GM21529 (cell line): ENCODE measurements around the gene SCMH1.
"Not testable (repeated sequence)": the region's sequence is repeated elsewhere in the genome, so short reads cannot be mapped to it uniquely, and the experiment has no call there.

Source experiments
- ATAC-seq: cut with Tn5 transposase; IDR thresholded peaks from one replicate; pipeline ENCODE4 v1.9.1; 2021; ENCODE audit not compliant: unreplicated experiment

The SCMH1 gene

DNA sequence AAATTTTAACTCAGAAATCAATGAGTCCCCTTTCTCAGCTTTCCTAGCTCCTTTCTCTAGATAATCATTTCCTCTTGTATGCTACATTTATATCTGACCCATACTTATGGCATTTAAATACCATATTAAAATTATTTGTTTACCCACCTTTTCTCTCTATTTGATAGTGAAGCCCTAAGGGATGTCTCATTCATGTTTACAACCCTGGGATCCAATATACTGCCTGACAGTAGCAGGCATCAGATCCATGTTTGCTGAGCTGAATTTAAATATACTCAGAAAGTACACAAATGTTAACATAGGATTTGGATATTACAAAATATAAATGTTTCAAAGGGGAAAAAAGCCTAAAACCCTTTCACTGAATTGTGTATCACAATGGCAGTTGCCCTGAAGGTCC, 26.5 kb downstream of the SCMH1 start:
- no peak for ATAC-seq

- no peak for ATAC-seq
Observed at GRCh38 chr1:41213341-41213740, 28.8 kb downstream of the SCMH1 start.

DNA sequence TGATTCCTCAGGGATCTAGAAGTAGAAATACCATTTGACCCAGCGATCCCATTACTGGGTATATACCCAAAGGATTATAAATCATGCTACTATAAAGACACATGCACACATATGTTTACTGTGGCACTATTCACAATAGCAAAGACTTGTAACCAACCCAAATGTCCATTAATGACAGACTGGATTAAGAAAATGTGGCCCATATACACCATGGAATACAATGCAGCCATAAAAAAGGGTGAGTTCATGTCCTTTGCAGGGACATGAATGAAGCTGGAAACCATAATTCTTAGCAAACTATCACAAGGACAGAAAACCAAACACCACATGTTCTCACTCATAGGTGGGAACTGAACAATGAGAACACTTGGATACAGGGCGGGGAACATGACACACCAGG, 30.5 kb downstream of the SCMH1 start:
- not testable (repeated sequence) for ATAC-seq

- ATAC-seq = not testable (repeated sequence)
Observed at GRCh38 chr1:41207053-41207452, 35.1 kb downstream of the SCMH1 start.

DNA sequence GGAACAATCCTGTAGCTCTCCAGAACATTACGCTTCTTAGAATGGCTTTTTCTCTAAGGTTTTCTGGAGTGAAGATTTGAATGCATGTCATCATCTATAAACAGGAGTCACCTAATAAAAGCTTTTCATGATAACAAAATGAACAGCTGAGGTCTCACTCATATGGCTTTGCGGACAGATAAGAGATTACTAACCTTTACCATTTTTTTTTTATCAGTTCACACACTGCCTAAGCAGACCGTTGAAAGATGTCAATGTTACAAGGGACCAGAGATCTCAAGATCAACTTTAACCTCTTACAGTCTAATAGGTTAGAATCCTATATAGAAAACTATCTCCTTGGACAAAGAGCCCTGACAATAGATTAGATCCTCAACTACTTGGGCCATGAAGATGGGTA, 41.4 kb downstream of the SCMH1 start:
- no peak for ATAC-seq

- ATAC-seq = no peak
Observed at GRCh38 chr1:41199375-41199774, 42.7 kb downstream of the SCMH1 start.

DNA sequence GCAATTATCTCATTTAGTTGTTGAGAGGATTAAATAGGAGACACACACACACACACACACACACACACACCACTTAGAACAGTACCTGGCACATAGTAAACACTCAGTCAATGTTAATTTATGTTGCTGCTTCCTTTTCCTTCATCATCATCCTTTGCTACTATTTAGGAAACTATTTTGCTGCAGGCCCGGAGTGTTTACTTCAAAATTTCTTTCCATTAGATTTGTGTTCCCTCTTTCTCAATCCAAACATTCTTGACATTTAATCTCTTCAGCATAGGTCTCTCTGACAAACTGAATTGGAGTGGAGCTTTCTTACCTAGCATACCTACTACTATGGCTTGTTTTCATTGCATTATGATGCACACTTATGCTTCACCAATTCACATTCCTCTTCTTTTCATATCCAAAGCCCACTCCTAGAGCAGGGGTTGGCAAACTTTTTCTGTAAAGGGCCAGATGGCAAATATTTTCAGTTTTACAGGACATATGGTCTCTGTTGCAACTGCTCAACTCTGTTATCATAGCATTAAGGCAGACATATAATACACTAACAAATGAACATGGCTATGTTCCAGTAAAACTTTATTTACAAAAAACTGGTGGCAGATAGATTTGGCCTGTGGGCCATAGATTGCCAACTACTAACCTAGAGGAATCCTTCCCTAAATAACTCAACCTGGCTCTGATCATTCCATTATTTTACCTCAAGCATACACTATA, 49.5 kb downstream of the SCMH1 start:
- no peak for ATAC-seq

GRCh38 chr1:41184446-41184845, 57.7 kb downstream of the SCMH1 start:
- ATAC-seq = no peak

- not testable (repeated sequence) for ATAC-seq
Observed at GRCh38 chr1:41178230-41178629, 63.9 kb downstream of the SCMH1 start.

DNA sequence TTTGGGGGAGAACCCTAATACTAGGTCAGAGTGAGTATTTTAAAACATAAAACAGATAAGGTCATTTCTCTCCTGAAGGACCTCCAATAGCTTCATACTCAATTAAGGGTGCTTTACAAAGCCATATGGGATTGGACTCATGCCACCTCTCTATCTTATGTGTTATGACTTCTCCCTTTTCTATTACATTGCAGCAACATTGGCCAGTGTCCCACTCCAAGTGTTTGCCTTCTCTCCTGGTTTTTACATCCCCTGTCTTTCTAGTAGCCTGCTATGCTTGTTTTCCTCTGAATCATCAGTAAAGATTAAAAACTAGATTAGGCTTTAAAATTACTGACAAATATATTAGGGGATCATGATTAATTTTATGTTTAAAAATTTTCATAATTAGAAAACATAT, 66.6 kb downstream of the SCMH1 start:
- ATAC-seq = no peak

- no peak for ATAC-seq
Observed at GRCh38 chr1:41174170-41174569, 67.9 kb downstream of the SCMH1 start.

DNA sequence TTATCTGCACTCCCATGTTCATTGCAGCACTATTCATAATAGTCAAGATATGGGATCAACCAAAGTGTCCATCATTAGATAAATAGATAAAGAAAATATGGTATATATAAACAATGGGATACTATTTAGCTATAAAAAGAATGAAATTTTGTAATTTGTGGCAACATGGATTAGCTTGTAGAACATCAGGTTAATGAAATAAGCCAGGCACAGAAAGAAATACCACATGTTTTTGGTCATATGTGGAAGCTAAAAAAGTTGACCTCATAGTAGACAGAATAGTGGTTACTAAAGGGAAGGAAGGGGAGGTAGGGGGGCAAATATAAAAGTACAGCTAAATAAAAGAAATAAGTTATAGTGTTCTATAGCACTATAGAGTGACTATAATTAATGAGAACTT, 68.5 kb downstream of the SCMH1 start:
- no peak for ATAC-seq

DNA sequence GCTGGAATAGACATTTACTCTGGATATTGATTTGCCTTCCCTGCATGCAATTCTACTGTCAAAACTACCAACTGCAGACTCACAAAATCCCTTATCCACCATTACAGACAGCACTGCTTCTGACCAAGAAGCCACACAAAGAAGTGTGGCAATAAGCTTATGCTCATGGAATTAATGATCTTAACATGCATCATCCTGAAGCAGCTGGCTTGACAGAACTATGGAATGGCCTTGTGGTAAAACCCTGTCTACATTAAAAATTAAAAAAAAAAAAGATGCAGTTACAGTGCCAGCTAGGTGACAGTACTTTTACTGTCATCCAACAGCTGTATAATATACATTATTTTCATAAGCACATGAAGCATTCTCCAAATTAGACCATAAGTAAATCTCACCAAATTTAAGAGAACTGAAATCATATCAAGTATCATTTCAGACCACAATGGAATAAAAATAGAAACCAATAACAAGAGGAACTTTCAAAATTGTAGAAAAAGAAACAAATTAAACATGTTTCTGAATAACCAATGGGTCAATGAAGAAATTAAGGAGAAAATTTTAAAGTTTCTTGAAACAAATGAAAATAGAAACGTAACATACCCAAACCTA, 70.7 kb downstream of the SCMH1 start:
- no peak for ATAC-seq

DNA sequence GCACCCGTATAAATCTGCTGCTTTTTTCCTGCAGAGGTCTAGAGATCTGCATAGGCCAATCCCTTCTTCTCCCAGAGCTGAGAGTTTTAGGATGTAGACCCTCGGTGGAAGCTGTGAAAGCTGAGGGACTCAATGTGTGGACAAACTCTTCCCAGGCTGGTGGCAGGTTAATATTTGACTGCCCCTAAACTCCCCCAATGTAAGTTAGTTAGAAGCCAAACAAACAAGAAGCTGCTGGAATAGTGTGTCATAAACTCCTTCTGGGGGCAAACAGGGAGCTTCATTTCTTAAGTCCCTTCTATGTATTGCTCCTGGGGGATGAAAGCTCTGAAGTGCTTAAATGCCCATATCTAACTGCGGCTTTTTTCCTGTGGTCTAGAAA, 72.3 kb downstream of the SCMH1 start:
- ATAC-seq = no peak

DNA sequence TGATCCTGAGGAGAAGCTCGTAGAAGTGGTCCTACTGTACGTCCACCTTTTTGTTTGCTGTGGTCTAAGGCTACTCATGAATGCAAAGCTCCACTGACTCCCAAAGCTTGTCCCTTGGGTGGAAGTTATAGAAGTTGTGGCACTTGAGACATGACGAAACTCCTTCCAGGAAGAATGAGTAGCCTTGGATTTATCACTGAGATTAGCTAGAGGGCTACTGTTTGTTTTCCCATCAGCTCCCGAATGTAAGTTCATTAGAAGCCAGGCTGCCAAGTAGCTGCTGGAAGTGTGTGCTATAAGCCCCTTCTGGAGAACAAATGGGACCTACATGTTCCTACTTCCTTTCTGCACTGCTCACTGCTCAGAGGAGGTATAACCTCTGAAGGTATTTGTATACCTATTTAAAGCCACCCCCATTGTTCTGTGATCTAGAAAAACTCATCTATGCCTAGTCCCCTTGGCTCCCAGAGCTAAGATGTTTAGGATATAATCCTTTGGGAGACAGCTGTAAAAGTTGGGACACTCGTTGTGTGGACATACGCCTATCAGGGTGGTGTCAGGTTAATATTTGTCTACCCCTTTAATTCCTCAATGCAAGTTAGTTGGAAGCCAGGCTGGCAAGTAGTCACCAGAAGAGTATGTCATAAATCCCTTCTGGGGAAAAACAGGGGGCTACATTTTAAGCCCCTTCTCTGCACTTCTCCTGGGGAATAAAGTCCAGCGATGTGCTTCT, 72.9 kb downstream of the SCMH1 start:
- no peak for ATAC-seq

GRCh38 chr1:41167667-41168066, 74.4 kb downstream of the SCMH1 start:
- ATAC-seq = no peak

- no peak for ATAC-seq
Observed at GRCh38 chr1:41164727-41165126, 77.4 kb downstream of the SCMH1 start.

GRCh38 chr1:41162441-41162840, 79.7 kb downstream of the SCMH1 start:
- ATAC-seq = no peak

DNA sequence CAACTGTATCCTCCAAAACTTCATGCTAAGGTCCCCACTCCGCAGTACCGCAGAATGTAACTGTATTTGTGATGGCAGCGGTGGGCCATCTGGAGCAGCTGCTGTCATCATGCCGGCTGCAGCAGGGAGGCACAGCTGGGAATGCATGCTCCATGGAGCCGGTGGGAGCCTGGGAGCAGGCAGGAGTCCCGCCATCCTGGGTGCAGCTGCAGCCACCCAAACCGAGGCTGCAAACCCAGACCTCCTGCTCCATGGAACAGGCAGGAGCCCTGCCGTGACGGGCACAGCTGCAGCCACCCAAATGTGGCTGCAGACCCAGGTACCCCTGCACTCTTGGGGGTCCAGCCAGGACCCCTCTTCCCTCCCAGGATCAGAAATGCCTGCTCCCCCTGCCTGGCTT, 80.3 kb downstream of the SCMH1 start:
- ATAC-seq = no peak

GRCh38 chr1:41160498-41161110, 81.5 kb downstream of the SCMH1 start:
- no peak for ATAC-seq

- no peak for ATAC-seq
Observed at GRCh38 chr1:41158966-41159365, 83.1 kb downstream of the SCMH1 start.
